ENCODE results near the gene ASMT. TPM values are rescaled to one million over a fixed set of nuclear protein-coding genes. Genes with fewer than 3 reads are reported as not detected.

ASMT gene
- total RNA-seq, 1 experiment from 2014 or later: not detected

DNA sequence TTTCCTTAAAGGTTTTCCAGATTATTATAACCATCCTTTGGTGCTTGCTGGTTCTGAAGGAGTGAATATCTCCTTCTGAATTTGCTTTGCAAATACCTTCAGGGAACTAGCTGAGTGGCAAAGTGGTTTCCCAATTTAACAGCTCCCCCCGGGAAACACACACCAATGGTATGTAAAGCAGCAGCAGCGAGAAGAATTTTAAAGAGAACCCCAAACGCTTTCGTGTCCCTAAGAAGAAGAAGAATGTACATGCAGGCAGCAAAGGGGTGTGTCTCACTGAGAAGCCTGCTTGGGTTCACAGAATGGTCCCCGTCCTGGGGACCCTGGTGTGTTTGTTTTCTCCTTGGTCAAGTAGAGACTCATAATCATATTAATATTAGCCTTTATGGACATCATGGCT lies 27.7 kb upstream of the ASMT start:
- ChIA-PET CTCF (no interaction called here), POLR2A (ENCODE audit: unreplicated experiment) (no interaction called here)
- peaks cover 5% of the 10 kb centered on the region; the same call in 1 of the 2 replicates for H3K4me1 ChIP-seq (ENCODE audit: insufficient read depth, low read length)
- H3K27ac ChIP-seq (ENCODE audit: low read length): no peak overlapping the region
- intact Hi-C loops (cut with micrococcal nuclease): no loop called here
- H3K4me3 ChIP-seq (ENCODE audit: low read length): no peak overlapping the region
- no peak overlapping the region for H3K9ac ChIP-seq (ENCODE audit: low read length)
- no peaks in the 10 kb centered on the region for H4K20me1 ChIP-seq (ENCODE audit: low read length)
- TF ChIP-seq EZH2 (IDR thresholded peaks at IDR 0.05; ENCODE audit: low read length, unreplicated experiment) (no peak), EZH2phosphoT487 (IDR thresholded peaks at IDR 0.05; ENCODE audit: borderline replicate concordance, low read length) (no peak)
- TF ChIP-seq, protein P1, sequence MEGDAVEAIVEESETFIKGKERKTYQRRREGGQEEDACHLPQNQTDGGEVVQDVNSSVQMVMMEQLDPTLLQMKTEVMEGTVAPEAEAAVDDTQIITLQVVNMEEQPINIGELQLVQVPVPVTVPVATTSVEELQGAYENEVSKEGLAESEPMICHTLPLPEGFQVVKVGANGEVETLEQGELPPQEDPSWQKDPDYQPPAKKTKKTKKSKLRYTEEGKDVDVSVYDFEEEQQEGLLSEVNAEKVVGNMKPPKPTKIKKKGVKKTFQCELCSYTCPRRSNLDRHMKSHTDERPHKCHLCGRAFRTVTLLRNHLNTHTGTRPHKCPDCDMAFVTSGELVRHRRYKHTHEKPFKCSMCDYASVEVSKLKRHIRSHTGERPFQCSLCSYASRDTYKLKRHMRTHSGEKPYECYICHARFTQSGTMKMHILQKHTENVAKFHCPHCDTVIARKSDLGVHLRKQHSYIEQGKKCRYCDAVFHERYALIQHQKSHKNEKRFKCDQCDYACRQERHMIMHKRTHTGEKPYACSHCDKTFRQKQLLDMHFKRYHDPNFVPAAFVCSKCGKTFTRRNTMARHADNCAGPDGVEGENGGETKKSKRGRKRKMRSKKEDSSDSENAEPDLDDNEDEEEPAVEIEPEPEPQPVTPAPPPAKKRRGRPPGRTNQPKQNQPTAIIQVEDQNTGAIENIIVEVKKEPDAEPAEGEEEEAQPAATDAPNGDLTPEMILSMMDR (conservative IDR thresholded peaks at IDR 0.05; ENCODE audit: low read depth, low read length): no peak
- no peak for ATAC-seq
- H3K9me2 ChIP-seq (replicated peaks; ENCODE audit: low read length): no peaks in the 10 kb centered on the region
- no TSS peak for BruUV-seq (replicated peaks)
- no peak overlapping the region for H2AFZ ChIP-seq (ENCODE audit: low read length)
- DNase-seq: no peak
- no peak overlapping the region for H3K4me2 ChIP-seq (ENCODE audit: low read length)
- H3K36me3 ChIP-seq (ENCODE audit: low read depth, low read length): no peaks in the 10 kb centered on the region
- no peaks in the 10 kb centered on the region for H3F3A ChIP-seq (ENCODE audit: low read length, unreplicated experiment)
- peaks cover 6% of the 10 kb centered on the region for H3K79me2 ChIP-seq (ENCODE audit: low read length)
- no peaks in the 10 kb centered on the region for H3K9me3 ChIP-seq (ENCODE audit: low read length)
- H3K27me3 ChIP-seq (ENCODE audit: low read length): no peaks in the 10 kb centered on the region

- CTCF ChIA-PET: no interaction called here
Observed at GRCh38 chrX:1589356-1590130, 25.3 kb upstream of the ASMT start.

More at GRCh38 chrX:1589356-1590130, 25.3 kb upstream of the ASMT start:
- no peak overlapping the region for H3K4me3 ChIP-seq (ENCODE audit: low read length)
- H3K4me2 ChIP-seq (ENCODE audit: low read length): no peak overlapping the region
- peaks cover 7% of the 10 kb centered on the region; the same call in 1 of the 2 replicates for H3K36me3 ChIP-seq (ENCODE audit: low read depth, low read length)
- H3K4me1 ChIP-seq (ENCODE audit: insufficient read depth, low read length): 0 out of 2 replicates have a peak, but pooled peaks cover 4% of the 10 kb centered on the region
- H3F3A ChIP-seq (ENCODE audit: low read length, unreplicated experiment): no peaks in the 10 kb centered on the region
- H3K9me2 ChIP-seq (replicated peaks; ENCODE audit: low read length): no peaks in the 10 kb centered on the region
- no peak overlapping the region for H3K9ac ChIP-seq (ENCODE audit: low read length)
- H3K79me2 ChIP-seq (ENCODE audit: low read length): peaks cover 28% of the 10 kb centered on the region
- TF ChIP-seq EZH2phosphoT487 (IDR thresholded peaks at IDR 0.05; ENCODE audit: borderline replicate concordance, low read length) (no peak), EZH2 (IDR thresholded peaks at IDR 0.05; ENCODE audit: low read length, unreplicated experiment) (no peak)
- TF ChIP-seq, protein P1 (conservative IDR thresholded peaks at IDR 0.05; ENCODE audit: low read depth, low read length): no peak
- intact Hi-C loops (cut with micrococcal nuclease): no loop called here
- peaks cover 10% of the 10 kb centered on the region; the same call in 1 of the 2 replicates for H4K20me1 ChIP-seq (ENCODE audit: low read length)
- DNase-seq: no peak
- H3K27ac ChIP-seq (ENCODE audit: low read length): no peak overlapping the region
- ATAC-seq: no peak
- H3K9me3 ChIP-seq (ENCODE audit: low read length): no peaks in the 10 kb centered on the region
- no peaks in the 10 kb centered on the region for H3K27me3 ChIP-seq (ENCODE audit: low read length)
- no peak overlapping the region for H2AFZ ChIP-seq (ENCODE audit: low read length)
- BruUV-seq (replicated peaks): no TSS peak
- POLR2A ChIA-PET (ENCODE audit: unreplicated experiment): no interaction called here
